Smooth muscle cell (in vitro differentiated cells): ENCODE data around the gene USH1C. TPM values are rescaled to one million over a fixed set of nuclear protein-coding genes. Genes with fewer than 3 reads are reported as not detected.

Source experiments
- DNase-seq: peaks from one replicate; lab custom pipeline; 2025; ENCODE audit not compliant: unreplicated experiment; lab: John Stamatoyannopoulos, UW
- H2AFZ ChIP-seq: fragments of 200-600 bp; sonication (generic); 2 replicates; pipeline ENCODE4 v1.6.0; 2016; ENCODE audit warnings: antibody characterized with exemption, low read depth, mild to moderate bottlenecking
- H3F3A ChIP-seq: fragments of 200-600 bp; sonication (generic); 2 replicates; pipeline ENCODE4 v1.6.0; 2017; ENCODE audit warnings: antibody characterized with exemption, low read depth
- H3K27ac ChIP-seq: fragments of 200-600 bp; sonication (generic); 2 replicates; pipeline ENCODE4 v1.5.1; 2016; ENCODE audit warnings: low read depth, mild to moderate bottlenecking
- H3K27me3 ChIP-seq: fragments of 200-600 bp; sonication (generic); 2 replicates; pipeline ENCODE4 v1.6.1; 2016; ENCODE audit warnings: low read depth, mild to moderate bottlenecking
- H3K36me3 ChIP-seq: fragments of 200-600 bp; sonication (generic); 2 replicates; pipeline ENCODE4 v1.5.1; 2016; ENCODE audit warnings: low read depth
- H3K4me1 ChIP-seq: fragments of 200-600 bp; sonication (generic); 2 replicates; pipeline ENCODE4 v1.5.1; 2016; ENCODE audit warnings: low read depth
- H3K4me2 ChIP-seq: fragments of 200-600 bp; sonication (generic); 2 replicates; pipeline ENCODE4 v1.6.0; 2016; ENCODE audit warnings: mild to moderate bottlenecking
- H3K4me3 ChIP-seq: fragments of 200-600 bp; sonication (generic); 2 replicates; pipeline ENCODE4 v1.5.1; 2016; ENCODE audit warnings: mild to moderate bottlenecking
- H3K79me2 ChIP-seq: fragments of 200-600 bp; sonication (generic); 2 replicates; pipeline ENCODE4 v1.6.0; 2016; ENCODE audit warnings: low read depth, mild to moderate bottlenecking
- H3K9ac ChIP-seq: fragments of 200-600 bp; sonication (generic); 2 replicates; pipeline ENCODE4 v1.6.0; 2016; ENCODE audit warnings: low read depth
- H3K9me3 ChIP-seq: fragments of 200-600 bp; sonication (generic); replicated peaks from 2 replicates; pipeline ENCODE4 v1.5.1; 2016; ENCODE audit warnings: low read depth
- H4K20me1 ChIP-seq: fragments of 200-600 bp; sonication (generic); 2 replicates; pipeline ENCODE4 v1.6.0; 2016; ENCODE audit warnings: low read depth
- WGBS: methylation state at CpG from one replicate; pipeline ENCODE4 v1.1.7; 2016; ENCODE audit warnings: low lambda C conversion rate; 5-methylcytosine and 5-hydroxymethylcytosine counted together
- polyA plus RNA-seq: library from polyadenylated mRNA; unstranded; fragments of >200 nt; fragmentation: Nextera tagmentation; extraction: Ambion mirVana; gene quantifications from 2 replicates; pipeline ENCODE4 v1.2.1, GENCODE V29; 2016
- total RNA-seq: library from RNA; depleted of rRNA; stranded (reverse); fragments of >200 nt; gene quantifications from 2 replicates; pipeline ENCODE4 v1.2.3, GENCODE V29; 2014
- TF ChIP-seq, protein P1 (sequence below): fragments of 200-600 bp; sonication (generic); IDR thresholded peaks from 2 replicates; pipeline ENCODE4 v1.5.1; 2017; ENCODE audit warnings: borderline replicate concordance, mild to moderate bottlenecking, antibody characterized with exemption; ENCODE audit not compliant: insufficient read depth, poor library complexity, severe bottlenecking

The USH1C gene
- total and polyA plus RNA-seq, 2 experiments from 2014 or later, result not detected

- TF ChIP-seq, protein P1, sequence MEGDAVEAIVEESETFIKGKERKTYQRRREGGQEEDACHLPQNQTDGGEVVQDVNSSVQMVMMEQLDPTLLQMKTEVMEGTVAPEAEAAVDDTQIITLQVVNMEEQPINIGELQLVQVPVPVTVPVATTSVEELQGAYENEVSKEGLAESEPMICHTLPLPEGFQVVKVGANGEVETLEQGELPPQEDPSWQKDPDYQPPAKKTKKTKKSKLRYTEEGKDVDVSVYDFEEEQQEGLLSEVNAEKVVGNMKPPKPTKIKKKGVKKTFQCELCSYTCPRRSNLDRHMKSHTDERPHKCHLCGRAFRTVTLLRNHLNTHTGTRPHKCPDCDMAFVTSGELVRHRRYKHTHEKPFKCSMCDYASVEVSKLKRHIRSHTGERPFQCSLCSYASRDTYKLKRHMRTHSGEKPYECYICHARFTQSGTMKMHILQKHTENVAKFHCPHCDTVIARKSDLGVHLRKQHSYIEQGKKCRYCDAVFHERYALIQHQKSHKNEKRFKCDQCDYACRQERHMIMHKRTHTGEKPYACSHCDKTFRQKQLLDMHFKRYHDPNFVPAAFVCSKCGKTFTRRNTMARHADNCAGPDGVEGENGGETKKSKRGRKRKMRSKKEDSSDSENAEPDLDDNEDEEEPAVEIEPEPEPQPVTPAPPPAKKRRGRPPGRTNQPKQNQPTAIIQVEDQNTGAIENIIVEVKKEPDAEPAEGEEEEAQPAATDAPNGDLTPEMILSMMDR, result no peak
- no peaks in the 10 kb centered on the region for H3K36me3 ChIP-seq
- DNase-seq, result no peak
- no peaks in the 10 kb centered on the region for H3F3A ChIP-seq
- WGBS, result 86% methylated on average over 6 of the region's 6 CpGs
- no peak overlapping the region for H2AFZ ChIP-seq
- no peaks in the 10 kb centered on the region for H3K4me1 ChIP-seq
- no peaks in the 10 kb centered on the region for H4K20me1 ChIP-seq
- H3K4me3 ChIP-seq, result no peak overlapping the region
- H3K4me2 ChIP-seq, result no peak overlapping the region
- no peaks in the 10 kb centered on the region for H3K79me2 ChIP-seq
- no peak overlapping the region for H3K27ac ChIP-seq
- no peak overlapping the region for H3K9ac ChIP-seq
- no peaks in the 10 kb centered on the region for H3K9me3 ChIP-seq
- H3K27me3 ChIP-seq, result peaks cover 34% of the 10 kb centered on the region
Measured at GRCh38 chr11:17490232-17490631, 54.0 kb downstream of the USH1C start.

DNA sequence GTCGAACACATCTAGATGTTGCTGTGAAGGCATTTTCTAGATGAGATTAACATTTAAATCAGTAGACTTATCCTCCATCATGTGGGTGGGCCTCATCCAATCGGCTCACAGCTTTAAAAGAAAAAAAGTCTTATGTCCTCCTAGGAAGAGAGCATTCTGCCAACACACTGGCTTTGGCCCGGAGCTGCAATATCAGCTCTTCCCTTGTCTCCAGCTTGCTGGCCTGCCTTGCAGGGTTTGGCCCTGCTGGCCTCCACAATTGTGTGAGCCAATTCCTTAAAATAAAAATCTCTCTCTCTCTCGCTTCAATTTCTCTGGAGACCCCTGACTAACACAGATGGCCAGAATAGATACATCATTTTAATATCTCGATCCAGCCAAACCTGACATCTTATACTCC lies 54.5 kb downstream of the USH1C start:
- Histone ChIP-seq H4K20me1 (no peaks in the 10 kb centered on the region), H3K27me3 (peaks cover 37% of the 10 kb centered on the region), H2AFZ (no peak overlapping the region), H3K79me2 (no peaks in the 10 kb centered on the region), H3K36me3 (no peaks in the 10 kb centered on the region), H3F3A (no peaks in the 10 kb centered on the region), H3K4me2 (no peak overlapping the region), H3K27ac (no peak overlapping the region), H3K4me3 (no peak overlapping the region), H3K9me3 (no peaks in the 10 kb centered on the region), H3K9ac (no peak overlapping the region), H3K4me1 (no peaks in the 10 kb centered on the region)
- TF ChIP-seq, protein P1, result no peak
- 85% methylated on average over 5 of the region's 5 CpGs for WGBS
- no peak for DNase-seq

DNA sequence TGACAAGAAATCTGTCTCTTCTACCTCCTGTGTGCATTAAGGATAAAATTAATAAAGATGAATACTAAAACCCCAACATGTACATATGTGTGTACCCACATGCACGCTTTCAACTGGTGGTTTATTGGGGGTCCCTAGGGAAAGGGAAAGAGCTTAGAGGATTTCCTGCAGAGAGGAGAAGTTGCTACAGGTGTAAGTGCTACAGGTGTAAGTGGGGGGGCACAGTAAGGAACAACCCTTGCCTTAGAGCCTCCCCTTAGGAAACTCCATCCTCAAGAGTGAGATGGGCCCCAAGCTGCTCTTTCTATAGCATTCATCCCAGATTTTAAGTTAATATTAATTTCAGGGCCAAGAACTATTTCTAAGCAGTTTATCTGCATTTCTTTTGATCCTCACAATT lies 55.7 kb downstream of the USH1C start:
- peaks cover 43% of the 10 kb centered on the region for H3K27me3 ChIP-seq
- WGBS, result 80% methylated on average over 1 of the region's 1 CpG
- no peaks in the 10 kb centered on the region for H3K36me3 ChIP-seq
- H3K4me3 ChIP-seq, result no peak overlapping the region
- TF ChIP-seq, protein P1, result no peak
- H3K27ac ChIP-seq, result no peak overlapping the region
- no peak for DNase-seq
- H3K4me1 ChIP-seq, result no peaks in the 10 kb centered on the region
- no peaks in the 10 kb centered on the region for H3K9me3 ChIP-seq
- no peak overlapping the region for H3K9ac ChIP-seq
- H2AFZ ChIP-seq, result no peak overlapping the region
- no peaks in the 10 kb centered on the region for H4K20me1 ChIP-seq
- H3K79me2 ChIP-seq, result no peaks in the 10 kb centered on the region
- H3K4me2 ChIP-seq, result no peak overlapping the region
- H3F3A ChIP-seq, result no peaks in the 10 kb centered on the region

DNA sequence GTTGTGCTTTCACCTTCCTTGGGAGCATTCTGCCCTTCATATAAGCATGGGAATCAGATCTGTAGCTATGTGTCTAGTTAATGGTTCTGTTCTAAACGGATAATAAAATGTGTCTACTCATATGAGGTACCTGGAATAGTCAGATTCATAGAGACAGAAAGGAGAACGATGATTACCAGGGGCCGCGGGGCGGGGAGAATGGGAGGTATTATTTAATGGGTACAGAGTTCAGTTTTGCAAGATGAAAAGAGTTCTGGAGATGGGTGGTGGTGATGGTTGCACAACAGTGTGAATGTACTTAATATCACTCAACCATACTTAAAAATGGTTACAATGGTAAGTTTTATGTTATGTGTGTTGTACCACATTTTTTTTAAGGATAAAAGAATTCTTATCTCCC lies 57.6 kb downstream of the USH1C start:
- TF ChIP-seq, protein P1, result no peak

More for the DNA sequence above, 57.6 kb downstream of the USH1C start:
- Histone ChIP-seq H3K27me3 (peaks cover 43% of the 10 kb centered on the region), H4K20me1 (no peaks in the 10 kb centered on the region), H3F3A (no peaks in the 10 kb centered on the region), H3K4me1 (no peaks in the 10 kb centered on the region), H3K79me2 (no peaks in the 10 kb centered on the region), H3K4me2 (no peak overlapping the region), H3K4me3 (no peak overlapping the region), H3K36me3 (no peaks in the 10 kb centered on the region), H3K9ac (no peak overlapping the region), H2AFZ (no peak overlapping the region), H3K9me3 (no peaks in the 10 kb centered on the region), H3K27ac (no peak overlapping the region)
- 87% methylated on average over 5 of the region's 5 CpGs for WGBS
- no peak for DNase-seq
